ENCODE results near the gene ADCY2. TPM values are rescaled to one million over a fixed set of nuclear protein-coding genes. Genes with fewer than 3 reads are reported as not detected.

ADCY2 gene
- total and polyA plus RNA-seq, 9 of the 15 experiments (the other 6 are each of a cell fraction or from before 2014, with no cell fraction given), result 0.01 to 0.15 (median 0.03) TPM; not detected in 5

DNA sequence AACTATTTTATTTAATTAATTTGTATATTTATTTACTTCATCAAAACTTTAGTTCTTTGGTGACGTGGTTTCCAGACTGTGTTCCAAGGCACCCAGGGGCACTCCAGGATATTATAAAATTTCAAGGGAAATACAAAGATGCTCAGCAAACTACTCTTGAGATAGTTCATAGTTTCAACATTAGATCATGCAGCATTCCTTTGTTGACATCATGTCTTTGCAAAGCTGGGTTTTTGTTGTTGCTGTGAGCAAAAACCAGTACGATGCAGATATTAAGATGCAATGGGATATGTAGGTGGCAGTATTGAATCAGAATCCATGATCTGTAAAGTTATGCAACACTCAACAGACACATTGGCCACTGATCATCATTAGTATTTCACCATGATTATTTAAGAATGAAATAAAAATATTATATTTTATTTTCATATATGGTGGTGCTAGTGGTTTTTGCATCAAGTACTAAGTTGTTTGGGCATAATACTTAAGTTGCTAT is 219.7 kb downstream of the ADCY2 start (continued):
- TF ChIP-seq DMBX1 (CRISPR knock-in tag; IDR thresholded peaks at IDR 0.05; ENCODE audit: borderline replicate concordance) (no peak), EHMT2 (IDR thresholded peaks at IDR 0.05) (no peak), OTX1 (CRISPR knock-in tag; IDR thresholded peaks at IDR 0.05) (no peak), ZBTB8A (IDR thresholded peaks at IDR 0.05; ENCODE audit: partially characterized antibody) (no peak), SIX5 (IDR thresholded peaks at IDR 0.05; ENCODE audit: borderline replicate concordance in 1 of 2, insufficient read depth in 1 of 2, low read depth in 1 of 2, low read length in 2 of 2) (no peak)
- TF ChIP-seq, protein P1, sequence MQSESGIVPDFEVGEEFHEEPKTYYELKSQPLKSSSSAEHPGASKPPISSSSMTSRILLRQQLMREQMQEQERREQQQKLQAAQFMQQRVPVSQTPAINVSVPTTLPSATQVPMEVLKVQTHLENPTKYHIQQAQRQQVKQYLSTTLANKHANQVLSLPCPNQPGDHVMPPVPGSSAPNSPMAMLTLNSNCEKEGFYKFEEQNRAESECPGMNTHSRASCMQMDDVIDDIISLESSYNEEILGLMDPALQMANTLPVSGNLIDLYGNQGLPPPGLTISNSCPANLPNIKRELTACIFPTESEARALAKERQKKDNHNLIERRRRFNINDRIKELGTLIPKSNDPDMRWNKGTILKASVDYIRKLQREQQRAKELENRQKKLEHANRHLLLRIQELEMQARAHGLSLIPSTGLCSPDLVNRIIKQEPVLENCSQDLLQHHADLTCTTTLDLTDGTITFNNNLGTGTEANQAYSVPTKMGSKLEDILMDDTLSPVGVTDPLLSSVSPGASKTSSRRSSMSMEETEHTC (IDR thresholded peaks at IDR 0.05), result no peak

DNA sequence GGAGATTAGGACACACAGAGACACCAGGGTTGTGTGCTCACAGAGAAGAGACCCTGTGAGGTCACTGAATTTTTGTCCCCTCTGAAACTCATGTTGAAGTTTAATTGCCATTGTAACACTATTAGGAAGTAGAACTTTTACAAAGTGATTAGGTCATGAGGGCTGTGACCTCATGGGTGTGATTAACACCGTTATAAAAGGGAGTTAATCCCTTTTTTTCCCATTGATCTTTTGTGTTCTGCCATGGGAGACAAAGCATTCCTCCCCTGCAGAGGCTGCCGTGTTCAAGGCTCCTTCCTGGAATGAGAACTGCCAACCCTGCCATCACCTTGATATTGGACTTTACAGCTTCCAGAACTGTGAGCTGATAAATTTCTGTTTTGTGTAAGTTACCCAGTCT is 221.0 kb downstream of the ADCY2 start:
- H3K27ac ChIP-seq (ENCODE audit: extremely low read depth, low read depth, low read length), result no peak overlapping the region
- H3K27me3 ChIP-seq (ENCODE audit: control insufficient read depth in 2 of 2, insufficient read depth in 2 of 2, low read length in 2 of 2), result no peaks in the 10 kb centered on the region
- no TSS peak for BruUV-seq (replicated peaks)
- ATAC-seq, result no peak
- no peaks in the 10 kb centered on the region for H3K79me2 ChIP-seq (ENCODE audit: control insufficient read depth, insufficient read depth, low read length)
- no peak for DNase-seq (ENCODE audit: extremely low read depth in 1 of 4, low spot score in 3 of 4)
- intact Hi-C loops (cut with micrococcal nuclease), result no loop called here
- H3K4me3 ChIP-seq, result no peak overlapping the region
- no peaks in the 10 kb centered on the region for H3K4me1 ChIP-seq (replicated peaks in 1 of 2; ENCODE audit: control insufficient read depth in 2 of 2, insufficient read depth in 2 of 2, low read length in 2 of 2)
- H3K4me2 ChIP-seq (ENCODE audit: insufficient read depth, low read length), result no peak overlapping the region
- CTCF ChIA-PET (ENCODE audit: low intra/inter-chr PET ratio), result no interaction called here
- H3K9me1 ChIP-seq (ENCODE audit: control insufficient read depth, insufficient read depth, low read length), result no peaks in the 10 kb centered on the region
- no peaks in the 10 kb centered on the region for H3K36me3 ChIP-seq (ENCODE audit: control insufficient read depth, insufficient read depth, low read length)
- no peaks in the 10 kb centered on the region for H4K20me1 ChIP-seq (replicated peaks; ENCODE audit: control insufficient read depth, insufficient read depth, low read length)
- POLR2A ChIA-PET, result no interaction called here
- H2AFZ ChIP-seq (ENCODE audit: low read depth, low read length), result no peak overlapping the region
- no peak for FAIRE-seq
- no peak overlapping the region for H3K9ac ChIP-seq (ENCODE audit: insufficient read depth in 1 of 2, low read depth in 2 of 2, low read length in 2 of 2)
- in situ Hi-C loops (cut with MboI), result no loop called here
- WGBS (ENCODE audit: insufficient coverage, low coverage, missing lambda C conversion rate), result 3% methylated on average over 2 of the region's 2 CpGs
- H3K9me3 ChIP-seq (replicated peaks; ENCODE audit: control insufficient read depth, insufficient read depth, low read depth, low read length), result no peaks in the 10 kb centered on the region
- TF ChIP-seq CBFA2T2 (conservative IDR thresholded peaks at IDR 0.05) (no peak), PRPF4 (IDR thresholded peaks at IDR 0.05; ENCODE audit: insufficient read depth, low read depth, low read length, poor library complexity, severe bottlenecking) (no peak), GTF2E2 (tag; IDR thresholded peaks at IDR 0.05) (no peak), ZFP36 (IDR thresholded peaks at IDR 0.05; ENCODE audit: low read depth, low read length, partially characterized antibody) (no peak), TEAD2 (tag; IDR thresholded peaks at IDR 0.05) (no peak)
- TF ChIP-seq, protein P2, sequence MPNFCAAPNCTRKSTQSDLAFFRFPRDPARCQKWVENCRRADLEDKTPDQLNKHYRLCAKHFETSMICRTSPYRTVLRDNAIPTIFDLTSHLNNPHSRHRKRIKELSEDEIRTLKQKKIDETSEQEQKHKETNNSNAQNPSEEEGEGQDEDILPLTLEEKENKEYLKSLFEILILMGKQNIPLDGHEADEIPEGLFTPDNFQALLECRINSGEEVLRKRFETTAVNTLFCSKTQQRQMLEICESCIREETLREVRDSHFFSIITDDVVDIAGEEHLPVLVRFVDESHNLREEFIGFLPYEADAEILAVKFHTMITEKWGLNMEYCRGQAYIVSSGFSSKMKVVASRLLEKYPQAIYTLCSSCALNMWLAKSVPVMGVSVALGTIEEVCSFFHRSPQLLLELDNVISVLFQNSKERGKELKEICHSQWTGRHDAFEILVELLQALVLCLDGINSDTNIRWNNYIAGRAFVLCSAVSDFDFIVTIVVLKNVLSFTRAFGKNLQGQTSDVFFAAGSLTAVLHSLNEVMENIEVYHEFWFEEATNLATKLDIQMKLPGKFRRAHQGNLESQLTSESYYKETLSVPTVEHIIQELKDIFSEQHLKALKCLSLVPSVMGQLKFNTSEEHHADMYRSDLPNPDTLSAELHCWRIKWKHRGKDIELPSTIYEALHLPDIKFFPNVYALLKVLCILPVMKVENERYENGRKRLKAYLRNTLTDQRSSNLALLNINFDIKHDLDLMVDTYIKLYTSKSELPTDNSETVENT (CRISPR knock-in tag; IDR thresholded peaks at IDR 0.05), result no peak
- TF ChIP-seq, protein P3, sequence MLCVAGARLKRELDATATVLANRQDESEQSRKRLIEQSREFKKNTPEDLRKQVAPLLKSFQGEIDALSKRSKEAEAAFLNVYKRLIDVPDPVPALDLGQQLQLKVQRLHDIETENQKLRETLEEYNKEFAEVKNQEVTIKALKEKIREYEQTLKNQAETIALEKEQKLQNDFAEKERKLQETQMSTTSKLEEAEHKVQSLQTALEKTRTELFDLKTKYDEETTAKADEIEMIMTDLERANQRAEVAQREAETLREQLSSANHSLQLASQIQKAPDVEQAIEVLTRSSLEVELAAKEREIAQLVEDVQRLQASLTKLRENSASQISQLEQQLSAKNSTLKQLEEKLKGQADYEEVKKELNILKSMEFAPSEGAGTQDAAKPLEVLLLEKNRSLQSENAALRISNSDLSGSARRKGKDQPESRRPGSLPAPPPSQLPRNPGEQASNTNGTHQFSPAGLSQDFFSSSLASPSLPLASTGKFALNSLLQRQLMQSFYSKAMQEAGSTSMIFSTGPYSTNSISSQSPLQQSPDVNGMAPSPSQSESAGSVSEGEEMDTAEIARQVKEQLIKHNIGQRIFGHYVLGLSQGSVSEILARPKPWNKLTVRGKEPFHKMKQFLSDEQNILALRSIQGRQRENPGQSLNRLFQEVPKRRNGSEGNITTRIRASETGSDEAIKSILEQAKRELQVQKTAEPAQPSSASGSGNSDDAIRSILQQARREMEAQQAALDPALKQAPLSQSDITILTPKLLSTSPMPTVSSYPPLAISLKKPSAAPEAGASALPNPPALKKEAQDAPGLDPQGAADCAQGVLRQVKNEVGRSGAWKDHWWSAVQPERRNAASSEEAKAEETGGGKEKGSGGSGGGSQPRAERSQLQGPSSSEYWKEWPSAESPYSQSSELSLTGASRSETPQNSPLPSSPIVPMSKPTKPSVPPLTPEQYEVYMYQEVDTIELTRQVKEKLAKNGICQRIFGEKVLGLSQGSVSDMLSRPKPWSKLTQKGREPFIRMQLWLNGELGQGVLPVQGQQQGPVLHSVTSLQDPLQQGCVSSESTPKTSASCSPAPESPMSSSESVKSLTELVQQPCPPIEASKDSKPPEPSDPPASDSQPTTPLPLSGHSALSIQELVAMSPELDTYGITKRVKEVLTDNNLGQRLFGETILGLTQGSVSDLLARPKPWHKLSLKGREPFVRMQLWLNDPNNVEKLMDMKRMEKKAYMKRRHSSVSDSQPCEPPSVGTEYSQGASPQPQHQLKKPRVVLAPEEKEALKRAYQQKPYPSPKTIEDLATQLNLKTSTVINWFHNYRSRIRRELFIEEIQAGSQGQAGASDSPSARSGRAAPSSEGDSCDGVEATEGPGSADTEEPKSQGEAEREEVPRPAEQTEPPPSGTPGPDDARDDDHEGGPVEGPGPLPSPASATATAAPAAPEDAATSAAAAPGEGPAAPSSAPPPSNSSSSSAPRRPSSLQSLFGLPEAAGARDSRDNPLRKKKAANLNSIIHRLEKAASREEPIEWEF (CRISPR knock-in tag; IDR thresholded peaks at IDR 0.05), result no peak

Data from K562 (cell line).